ENCODE results near the gene ZNF226.
"Not testable (repeated sequence)": the region's sequence is repeated elsewhere in the genome, so short reads cannot be mapped to it uniquely, and the experiment has no call there.

ZNF226 gene

DNA sequence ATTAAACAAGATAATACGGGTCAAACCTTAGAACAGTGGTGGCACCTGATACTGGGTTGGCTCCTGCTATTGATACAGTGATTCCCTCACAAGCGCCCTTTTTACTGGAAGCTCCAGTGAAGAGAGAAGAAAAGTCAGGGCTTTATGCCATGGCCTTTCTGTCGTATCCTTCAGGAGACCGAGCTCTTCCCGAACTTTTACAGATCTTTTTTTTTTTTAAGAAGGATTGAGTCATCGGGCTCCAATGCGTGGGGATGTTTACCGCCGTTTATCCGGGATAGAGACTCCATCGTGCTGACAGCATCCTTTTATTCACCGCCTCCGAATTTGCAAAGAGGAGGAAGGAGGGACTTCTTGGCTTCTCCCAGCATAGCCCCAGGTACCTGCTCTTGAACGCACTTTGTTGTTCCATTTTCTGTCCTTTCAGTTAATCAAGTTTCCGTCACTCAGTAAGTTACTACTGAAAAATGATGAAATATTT is 48.0 kb downstream of the ZNF226 start:
- no peak for DNase-seq

DNA sequence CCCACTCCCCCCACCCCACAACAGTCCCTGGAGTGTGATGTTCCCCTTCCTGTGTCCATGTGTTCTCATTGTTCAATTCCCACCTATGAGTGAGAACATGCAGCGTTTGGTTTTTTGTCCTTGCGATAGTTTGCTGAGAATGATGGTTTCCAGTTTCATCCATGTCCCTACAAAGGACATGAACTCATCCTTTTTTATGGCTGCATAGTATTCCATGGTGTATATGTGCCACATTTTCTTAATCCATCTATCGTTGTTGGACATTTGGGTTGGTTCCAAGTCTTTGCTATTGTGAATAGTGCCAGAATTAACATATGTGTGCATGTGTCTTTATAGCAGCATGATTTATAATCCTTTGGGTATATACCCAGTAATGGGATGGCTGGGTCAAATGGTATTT is 55.0 kb downstream of the ZNF226 start:
- not testable (repeated sequence) for DNase-seq

DNA sequence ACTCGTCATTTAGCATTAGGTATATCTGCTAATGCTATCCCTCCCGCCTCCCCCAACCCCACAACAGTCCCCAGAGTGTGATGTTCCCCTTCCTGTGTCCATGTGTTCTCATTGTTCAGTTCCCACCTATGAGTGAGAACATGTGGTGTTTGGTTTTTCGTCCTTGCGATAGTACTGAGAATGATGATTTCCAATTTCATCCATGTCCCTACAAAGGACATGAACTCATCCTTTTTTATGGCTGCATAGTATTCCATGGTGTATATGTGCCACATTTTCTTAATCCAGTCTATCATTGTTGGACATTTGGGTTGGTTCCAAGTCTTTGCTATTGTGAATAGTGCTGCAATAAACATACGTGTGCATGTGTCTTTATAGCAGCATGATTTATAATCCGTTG is 55.9 kb downstream of the ZNF226 start:
- not testable (repeated sequence) for DNase-seq

DNA sequence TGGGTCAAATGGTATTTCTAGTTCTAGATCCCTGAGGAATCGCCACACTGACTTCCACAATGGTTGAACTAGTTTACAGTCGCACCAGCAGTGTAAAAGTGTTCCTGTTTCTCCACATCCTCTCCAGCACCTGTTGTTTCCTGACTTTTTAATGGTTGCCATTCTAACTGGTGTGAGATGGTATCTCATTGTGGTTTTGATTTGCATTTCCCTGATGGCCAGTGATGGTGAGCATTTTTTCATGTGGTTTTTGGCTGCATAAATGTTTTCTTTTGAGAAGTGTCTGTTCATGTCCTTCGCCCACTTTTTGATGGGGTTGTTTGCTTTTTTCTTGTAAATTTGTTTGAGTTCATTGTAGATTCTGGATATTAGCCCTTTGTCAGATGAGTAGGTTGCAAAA is 56.4 kb downstream of the ZNF226 start:
- not testable (repeated sequence) for DNase-seq

All from activated CD8-positive, alpha-beta memory T cell treated with anti-CD3 and anti-CD28 coated beads, Interleukin-2, amount 50 U/mL, for 4 hours (primary cell).